Parathyroid adenoma (tissue), 2 donors: Measurements from ENCODE around the gene SDR42E2.

Source experiments
- H2AFZ ChIP-seq: fragments of 300-600 bp; sonication (generic); one replicate; pipeline ENCODE4 v1.7.0; 2017; ENCODE audit warnings: antibody characterized with exemption, mild to moderate bottlenecking
- H3K27ac ChIP-seq: fragments of 300-600 bp; sonication (generic); one replicate; pipeline ENCODE4 v1.7.0; 2017
- H3K27me3 ChIP-seq: fragments of 300-600 bp; sonication (generic); one replicate; pipeline ENCODE4 v1.7.0; 2017; ENCODE audit warnings: low read length; ENCODE audit not compliant: control insufficient read depth, insufficient read depth
- H3K36me3 ChIP-seq: fragments of 300-600 bp; sonication (generic); one replicate; pipeline ENCODE4 v1.7.0; 2017; ENCODE audit warnings: low read length; ENCODE audit not compliant: control insufficient read depth, insufficient read depth
- H3K4me1 ChIP-seq: fragments of 300-600 bp; sonication (generic); one replicate; pipeline ENCODE4 v1.7.0; 2017; ENCODE audit warnings: control low read depth
- H3K4me2 ChIP-seq: fragments of 300-600 bp; sonication (generic); one replicate; pipeline ENCODE4 v1.7.0; 2017; ENCODE audit warnings: low read length
- H3K4me3 ChIP-seq: fragments of 300-600 bp; sonication (generic); one replicate; pipeline ENCODE4 v1.7.0; 2017; ENCODE audit warnings: low read depth, low read length
- H3K79me2 ChIP-seq: fragments of 300-600 bp; sonication (generic); one replicate; pipeline ENCODE4 v1.7.0; 2017; ENCODE audit warnings: control low read depth
- H3K9ac ChIP-seq: fragments of 300-600 bp; sonication (generic); one replicate; pipeline ENCODE4 v1.7.0; 2017; ENCODE audit warnings: mild to moderate bottlenecking
- H3K9me3 ChIP-seq: fragments of 300-600 bp; sonication (generic); one replicate; pipeline ENCODE4 v1.7.0; 2017; ENCODE audit warnings: low read length; ENCODE audit not compliant: control insufficient read depth
- TF ChIP-seq, protein P1 (sequence below): fragments of 300-600 bp; sonication (generic); IDR thresholded peaks from one replicate; pipeline ENCODE4 v1.7.0; 2017; ENCODE audit warnings: antibody characterized with exemption, mild to moderate bottlenecking
- donor health status: primary hyperparathyroidism.

SDR42E2 gene

DNA sequence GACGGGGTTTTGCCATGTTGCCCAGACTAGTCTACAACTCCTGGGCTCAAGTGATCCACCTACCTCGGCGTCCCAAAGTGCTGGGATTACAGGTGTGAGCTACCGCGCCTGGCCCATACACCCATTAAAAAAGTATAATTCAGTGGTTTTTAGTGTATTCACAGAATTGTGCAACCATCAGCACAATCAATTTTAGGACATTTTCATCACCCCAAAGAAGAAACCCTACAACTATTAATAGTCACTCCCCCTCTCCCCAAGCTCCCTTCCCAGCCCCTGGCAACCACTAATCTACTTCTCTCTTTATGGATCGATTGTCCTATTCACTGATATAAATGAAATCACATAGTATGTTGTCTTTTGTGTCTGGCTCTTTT lies 39.9 kb downstream of the SDR42E2 start:
- H3K27me3 ChIP-seq, result no peaks in the 10 kb centered on the region
- no peaks in the 10 kb centered on the region for H3K36me3 ChIP-seq
- H3K4me1 ChIP-seq, result peaks cover 3% of the 10 kb centered on the region
- no peak overlapping the region for H3K4me2 ChIP-seq
- no peak overlapping the region for H3K4me3 ChIP-seq
- H3K27ac ChIP-seq, result no peak overlapping the region
- TF ChIP-seq, protein P1, sequence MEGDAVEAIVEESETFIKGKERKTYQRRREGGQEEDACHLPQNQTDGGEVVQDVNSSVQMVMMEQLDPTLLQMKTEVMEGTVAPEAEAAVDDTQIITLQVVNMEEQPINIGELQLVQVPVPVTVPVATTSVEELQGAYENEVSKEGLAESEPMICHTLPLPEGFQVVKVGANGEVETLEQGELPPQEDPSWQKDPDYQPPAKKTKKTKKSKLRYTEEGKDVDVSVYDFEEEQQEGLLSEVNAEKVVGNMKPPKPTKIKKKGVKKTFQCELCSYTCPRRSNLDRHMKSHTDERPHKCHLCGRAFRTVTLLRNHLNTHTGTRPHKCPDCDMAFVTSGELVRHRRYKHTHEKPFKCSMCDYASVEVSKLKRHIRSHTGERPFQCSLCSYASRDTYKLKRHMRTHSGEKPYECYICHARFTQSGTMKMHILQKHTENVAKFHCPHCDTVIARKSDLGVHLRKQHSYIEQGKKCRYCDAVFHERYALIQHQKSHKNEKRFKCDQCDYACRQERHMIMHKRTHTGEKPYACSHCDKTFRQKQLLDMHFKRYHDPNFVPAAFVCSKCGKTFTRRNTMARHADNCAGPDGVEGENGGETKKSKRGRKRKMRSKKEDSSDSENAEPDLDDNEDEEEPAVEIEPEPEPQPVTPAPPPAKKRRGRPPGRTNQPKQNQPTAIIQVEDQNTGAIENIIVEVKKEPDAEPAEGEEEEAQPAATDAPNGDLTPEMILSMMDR, result no peak
- H3K9me3 ChIP-seq, result no peaks in the 10 kb centered on the region
- H2AFZ ChIP-seq, result no peak overlapping the region
- no peak overlapping the region for H3K9ac ChIP-seq
- peaks cover under 1% of the 10 kb centered on the region for H3K79me2 ChIP-seq

DNA sequence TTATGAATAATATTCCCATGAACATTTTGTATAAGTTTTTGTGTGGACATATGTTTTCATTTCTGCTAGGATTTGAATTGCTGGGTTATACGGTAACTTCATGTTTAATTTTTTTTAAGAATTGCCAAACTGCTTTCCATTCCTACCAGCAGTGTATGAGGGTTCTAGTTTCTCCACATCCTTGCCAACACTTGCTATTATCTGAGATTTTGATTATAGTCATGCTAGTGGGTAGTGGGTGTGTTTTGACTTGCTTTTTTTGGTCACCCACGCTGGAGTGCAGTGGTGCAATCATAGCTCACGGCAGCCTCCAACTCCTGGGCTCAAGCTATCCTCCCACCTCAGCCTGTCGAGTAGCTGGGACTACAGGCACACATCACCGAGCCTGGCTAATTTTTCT lies 40.8 kb downstream of the SDR42E2 start:
- Histone ChIP-seq H3K9me3 (no peaks in the 10 kb centered on the region), H3K79me2 (peaks cover 7% of the 10 kb centered on the region)
- TF ChIP-seq, protein P1, result no peak

DNA sequence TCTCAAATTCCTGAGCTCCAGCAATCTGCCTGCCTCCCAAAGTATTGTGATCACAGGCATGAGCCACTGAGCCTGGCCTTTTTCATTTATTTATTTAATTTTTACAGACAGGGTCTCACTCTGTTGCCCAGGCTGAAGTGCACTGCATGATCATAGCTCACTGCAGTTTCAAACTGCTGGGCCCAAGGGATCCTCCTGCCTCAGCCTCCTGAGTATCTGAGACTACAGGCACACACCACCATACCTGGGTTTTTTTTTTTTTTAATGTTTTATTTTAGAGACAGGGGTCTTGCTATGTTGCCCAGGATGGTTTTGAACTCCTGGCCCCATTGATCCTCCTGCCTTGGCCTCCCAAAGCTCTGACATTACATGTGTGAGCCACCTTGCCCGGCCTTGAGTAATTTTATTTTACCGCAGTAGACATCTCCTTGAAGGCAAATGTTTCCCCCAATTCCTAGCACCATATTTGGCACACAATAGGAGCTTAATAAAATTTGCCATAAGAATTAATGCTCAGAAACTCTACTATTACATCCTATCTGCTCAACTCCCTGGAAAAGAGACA lies 41.9 kb downstream of the SDR42E2 start:
- Histone ChIP-seq H3K9ac (no peak overlapping the region), H3K4me2 (no peak overlapping the region), H3K4me1 (peaks cover 3% of the 10 kb centered on the region), H3K9me3 (no peaks in the 10 kb centered on the region), H3K27me3 (no peaks in the 10 kb centered on the region), H3K36me3 (no peaks in the 10 kb centered on the region), H2AFZ (no peak overlapping the region), H3K79me2 (peaks cover 9% of the 10 kb centered on the region), H3K4me3 (no peak overlapping the region), H3K27ac (no peak overlapping the region)
- TF ChIP-seq, protein P1, result no peak

More for the DNA sequence above, 40.8 kb downstream of the SDR42E2 start:
- no peak overlapping the region for H3K4me3 ChIP-seq
- no peak overlapping the region for H2AFZ ChIP-seq
- H3K27ac ChIP-seq, result no peak overlapping the region
- peaks cover 3% of the 10 kb centered on the region for H3K4me1 ChIP-seq
- H3K36me3 ChIP-seq, result no peaks in the 10 kb centered on the region
- H3K4me2 ChIP-seq, result no peak overlapping the region
- H3K9ac ChIP-seq, result no peak overlapping the region
- H3K27me3 ChIP-seq, result no peaks in the 10 kb centered on the region

DNA sequence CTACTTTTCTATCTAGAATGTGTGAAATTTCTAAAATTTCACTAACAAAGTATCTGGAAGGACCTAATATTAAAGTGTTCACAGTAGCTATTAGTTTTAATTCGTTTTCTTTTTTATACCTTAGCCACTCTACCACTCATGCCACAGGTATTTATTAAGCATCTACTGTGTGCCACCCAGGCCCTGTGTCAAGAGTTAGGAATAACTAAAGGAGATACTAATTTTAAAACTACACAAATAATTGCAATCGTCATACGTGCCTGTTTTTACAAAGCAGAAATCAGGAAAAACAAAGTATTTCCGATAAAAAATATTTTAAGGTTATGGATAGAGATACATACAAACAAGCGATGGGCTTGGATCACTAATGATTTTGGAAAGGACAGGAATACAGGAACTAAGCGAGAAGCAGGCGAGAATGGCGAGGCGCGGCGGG lies 43.3 kb downstream of the SDR42E2 start:
- Histone ChIP-seq H3K4me3 (peak overlapping the region; percentile 79), H3K79me2 (peaks cover 9% of the 10 kb centered on the region), H3K4me1 (peaks cover 3% of the 10 kb centered on the region), H3K4me2 (peak overlapping the region; percentile 93), H3K9ac (no peak overlapping the region), H3K9me3 (no peaks in the 10 kb centered on the region), H2AFZ (peak overlapping the region; percentile 83), H3K36me3 (no peaks in the 10 kb centered on the region), H3K27ac (peak overlapping the region; percentile 85), H3K27me3 (no peaks in the 10 kb centered on the region)
- TF ChIP-seq, protein P1, result no peak
